D721Med (cell line): ENCODE results near the gene OPCML.

Experiments
- DNase-seq: peaks from one replicate; pipeline ENCODE4 v3.0.0; 2011; ENCODE audit warnings: low spot score; ENCODE audit not compliant: insufficient read length
- FAIRE-seq: peaks from 2 replicates; lab custom pipeline; 2011; peaks lifted over from hg19 to GRCh38; lab: Jason Lieb, UNC
- TF ChIP-seq, protein P1 (sequence below): IDR thresholded peaks from 2 replicates; pipeline ENCODE4 v1.5.1; 2012; ENCODE audit warnings: mild to moderate bottlenecking, control low read depth; ENCODE audit not compliant: insufficient read depth; ENCODE audit errors: missing control alignments

Gene OPCML

GRCh38 chr11:133207995-133208394 is 324.3 kb downstream of the OPCML start:
- DNase-seq (no peak), FAIRE-seq (no peak)
- TF ChIP-seq, protein P1, sequence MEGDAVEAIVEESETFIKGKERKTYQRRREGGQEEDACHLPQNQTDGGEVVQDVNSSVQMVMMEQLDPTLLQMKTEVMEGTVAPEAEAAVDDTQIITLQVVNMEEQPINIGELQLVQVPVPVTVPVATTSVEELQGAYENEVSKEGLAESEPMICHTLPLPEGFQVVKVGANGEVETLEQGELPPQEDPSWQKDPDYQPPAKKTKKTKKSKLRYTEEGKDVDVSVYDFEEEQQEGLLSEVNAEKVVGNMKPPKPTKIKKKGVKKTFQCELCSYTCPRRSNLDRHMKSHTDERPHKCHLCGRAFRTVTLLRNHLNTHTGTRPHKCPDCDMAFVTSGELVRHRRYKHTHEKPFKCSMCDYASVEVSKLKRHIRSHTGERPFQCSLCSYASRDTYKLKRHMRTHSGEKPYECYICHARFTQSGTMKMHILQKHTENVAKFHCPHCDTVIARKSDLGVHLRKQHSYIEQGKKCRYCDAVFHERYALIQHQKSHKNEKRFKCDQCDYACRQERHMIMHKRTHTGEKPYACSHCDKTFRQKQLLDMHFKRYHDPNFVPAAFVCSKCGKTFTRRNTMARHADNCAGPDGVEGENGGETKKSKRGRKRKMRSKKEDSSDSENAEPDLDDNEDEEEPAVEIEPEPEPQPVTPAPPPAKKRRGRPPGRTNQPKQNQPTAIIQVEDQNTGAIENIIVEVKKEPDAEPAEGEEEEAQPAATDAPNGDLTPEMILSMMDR, result no peak

DNA sequence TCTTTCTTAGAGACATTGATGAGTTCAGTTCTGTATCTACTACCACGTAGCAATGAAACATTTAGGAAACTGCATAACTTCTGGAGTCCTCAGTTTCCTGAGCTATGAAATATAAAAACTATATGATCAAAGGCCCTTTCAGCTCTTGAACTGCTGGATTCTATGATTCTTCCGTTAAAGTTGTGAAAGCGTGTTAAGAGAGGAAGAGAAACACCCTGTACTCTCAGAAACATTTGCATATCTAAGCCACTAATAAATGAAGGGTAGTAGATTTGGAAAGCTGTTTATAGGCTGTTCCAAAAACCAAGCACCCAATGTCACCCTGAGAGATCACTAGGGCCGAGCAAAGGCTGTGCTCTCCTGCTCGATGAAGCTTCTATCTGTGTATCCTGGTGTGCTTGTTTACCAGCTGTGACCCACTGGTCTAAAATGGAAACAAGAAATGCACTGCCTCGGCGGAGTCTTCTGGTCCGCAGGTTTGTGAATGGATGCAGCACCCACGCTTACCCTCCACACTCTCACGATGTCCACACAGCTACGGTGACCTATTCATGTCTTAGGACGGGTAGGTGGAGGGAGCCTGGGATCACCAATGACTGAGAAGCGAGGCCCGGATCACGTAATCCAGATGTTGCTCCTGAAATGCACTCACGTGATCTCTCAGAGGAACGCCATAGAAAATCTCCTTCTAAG is 325.8 kb downstream of the OPCML start:
- no peak for DNase-seq
- FAIRE-seq, result no peak

DNA sequence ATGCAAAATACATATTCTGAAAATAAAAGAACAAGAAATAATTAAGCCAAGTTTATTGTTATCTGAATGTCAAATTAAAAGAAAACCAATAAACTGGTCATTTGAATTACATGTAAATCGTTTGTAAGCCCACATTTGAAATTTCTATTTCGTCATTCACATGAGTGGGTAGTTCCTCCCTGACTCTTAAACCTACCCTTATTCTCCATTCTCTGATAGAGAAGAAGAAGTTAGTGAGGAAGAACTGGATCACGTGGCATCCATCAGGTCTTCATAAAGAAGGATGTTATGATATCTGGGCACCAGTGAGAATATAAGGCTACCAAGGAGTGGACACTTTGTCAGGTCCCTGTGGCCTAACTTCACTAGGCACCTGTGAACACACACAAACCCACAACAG is 328.1 kb downstream of the OPCML start:
- TF ChIP-seq, protein P1, result no peak
- FAIRE-seq (no peak), DNase-seq (no peak)

More for the DNA sequence above, 325.8 kb downstream of the OPCML start:
- TF ChIP-seq, protein P1, result no peak

- TF ChIP-seq, protein P1, result no peak
- DNase-seq, result no peak
- no peak for FAIRE-seq
Measured at GRCh38 chr11:133202816-133203215, 329.5 kb downstream of the OPCML start.

- TF ChIP-seq, protein P1, result no peak
- no peak for FAIRE-seq
Measured at GRCh38 chr11:133198438-133198837, 333.9 kb downstream of the OPCML start.

GRCh38 chr11:133197425-133197824 is 334.9 kb downstream of the OPCML start:
- DNase-seq, result no peak
- TF ChIP-seq, protein P1, result no peak
- no peak for FAIRE-seq

More at GRCh38 chr11:133198438-133198837, 333.9 kb downstream of the OPCML start:
- no peak for DNase-seq

DNA sequence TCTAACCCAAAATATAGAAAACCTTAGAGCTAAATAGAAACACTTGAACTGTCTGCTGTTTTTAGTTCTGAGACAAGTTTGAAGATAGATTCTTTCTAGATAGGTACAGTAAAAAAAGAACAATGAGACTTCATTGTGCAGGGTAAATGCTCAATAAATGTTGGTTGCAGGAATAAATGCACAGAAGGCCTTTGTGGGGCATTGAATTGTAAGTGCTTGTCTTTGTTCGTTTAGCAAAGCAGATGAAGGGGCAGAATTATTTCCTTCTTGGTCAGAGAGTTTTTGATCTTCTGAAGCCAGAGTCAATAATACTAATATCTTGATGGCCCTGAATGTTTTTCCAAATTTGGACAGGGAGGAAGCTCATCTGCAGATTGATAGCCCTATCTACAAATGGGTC is 340.4 kb downstream of the OPCML start:
- no peak for DNase-seq
- no peak for FAIRE-seq
- TF ChIP-seq, protein P1, result no peak
